ENCODE data around the gene ZNF75A. TPM values are rescaled to one million over a fixed set of nuclear protein-coding genes. Genes with fewer than 3 reads are reported as not detected.

The ZNF75A gene
- total RNA-seq, 4 donors from 2014 or later: 19.0 to 28.8 (median 27.3) TPM

GRCh38 chr16:3328104-3328503 lies 22.8 kb downstream of the ZNF75A start:
- ATAC-seq: no peak
- 45 to 73% methylated on average over 2 to 3 of the region's 3 CpGs for WGBS, 2 donors (ENCODE audit: low coverage in 1 of 2)
- TF ChIP-seq POLR2A (IDR thresholded peaks at IDR 0.05) (no peak), CTCF (IDR thresholded peaks at IDR 0.05) (no peak), POLR2AphosphoS5 (IDR thresholded peaks at IDR 0.05) (no peak), EP300 (IDR thresholded peaks at IDR 0.05) (no peak)
- H3K4me3 ChIP-seq: no peak overlapping the region
- H3K9me3 ChIP-seq: peaks cover 0 to 39% (median 0%) of the 10 kb centered on the region in 3 donors
- no peaks in the 10 kb centered on the region for H3K4me1 ChIP-seq
- no peak overlapping the region for H3K27ac ChIP-seq
- no peaks in the 10 kb centered on the region for H3K36me3 ChIP-seq
- no peaks in the 10 kb centered on the region for H3K27me3 ChIP-seq

DNA sequence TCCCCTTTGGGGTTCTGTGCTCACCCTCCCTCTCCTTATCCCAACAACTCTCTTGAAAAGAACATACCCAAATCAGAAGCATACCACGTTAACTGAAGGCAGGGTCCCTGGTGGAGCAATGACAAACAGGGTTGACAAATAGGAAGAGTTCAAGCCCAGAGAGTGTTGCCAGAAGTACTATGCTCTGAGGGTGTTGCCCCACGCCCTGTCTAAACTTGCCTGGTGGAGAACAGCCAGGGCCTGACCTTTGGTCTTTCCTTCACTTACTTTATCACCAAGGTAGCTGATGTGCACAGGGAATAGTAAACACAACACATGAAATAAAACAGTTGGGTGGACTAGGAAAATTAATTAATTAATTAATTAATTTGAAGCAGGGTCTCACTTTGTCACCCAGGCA lies 23.3 kb downstream of the ZNF75A start:
- Histone ChIP-seq H3K9me3 (peaks cover 0 to 34% (median 0%) of the 10 kb centered on the region in 3 donors), H3K27me3 (no peaks in the 10 kb centered on the region), H3K36me3 (no peaks in the 10 kb centered on the region), H3K4me1 (no peaks in the 10 kb centered on the region), H3K4me3 (no peak overlapping the region), H3K27ac (no peak overlapping the region)
- TF ChIP-seq POLR2A (IDR thresholded peaks at IDR 0.05): no peak
- TF ChIP-seq EP300 (IDR thresholded peaks at IDR 0.05): no peak
- no peak for TF ChIP-seq POLR2AphosphoS5 (IDR thresholded peaks at IDR 0.05)
- TF ChIP-seq CTCF (IDR thresholded peaks at IDR 0.05): no peak
- no peak for ATAC-seq
- WGBS, 2 donors (ENCODE audit: low coverage in 1 of 2): 33 to 61% methylated on average over 1 to 2 of the region's 2 CpGs

- TF ChIP-seq CTCF (IDR thresholded peaks at IDR 0.05) (no peak), POLR2A (IDR thresholded peaks at IDR 0.05) (no peak), EP300 (IDR thresholded peaks at IDR 0.05) (no peak), POLR2AphosphoS5 (IDR thresholded peaks at IDR 0.05) (no peak)
- Histone ChIP-seq H3K4me3 (no peak overlapping the region), H3K27ac (no peak overlapping the region), H3K9me3 (no peaks in the 10 kb centered on the region), H3K27me3 (no peaks in the 10 kb centered on the region), H3K36me3 (no peaks in the 10 kb centered on the region), H3K4me1 (no peaks in the 10 kb centered on the region)
- no peak for ATAC-seq
- 51 to 72% methylated on average over 2 of the region's 2 CpGs for WGBS, 2 donors (ENCODE audit: low coverage in 1 of 2)
These were observed 40.7 kb downstream of the ZNF75A start for GRCh38 chr16:3346041-3346440.

- no peak overlapping the region for H3K27ac ChIP-seq
- WGBS, 2 donors (ENCODE audit: low coverage in 1 of 2): 54 to 67% methylated on average over 7 to 9 of the region's 10 CpGs
- H3K9me3 ChIP-seq: no peaks in the 10 kb centered on the region
- no peaks in the 10 kb centered on the region for H3K4me1 ChIP-seq
- H3K4me3 ChIP-seq: no peak overlapping the region
- no peaks in the 10 kb centered on the region for H3K36me3 ChIP-seq
- TF ChIP-seq POLR2A (IDR thresholded peaks at IDR 0.05): no peak
- no peak for TF ChIP-seq POLR2AphosphoS5 (IDR thresholded peaks at IDR 0.05)
- no peak for TF ChIP-seq EP300 (IDR thresholded peaks at IDR 0.05)
- TF ChIP-seq CTCF (IDR thresholded peaks at IDR 0.05): no peak
- ATAC-seq: no peak
- H3K27me3 ChIP-seq: no peaks in the 10 kb centered on the region
These were observed 42.3 kb downstream of the ZNF75A start for GRCh38 chr16:3347586-3347985.

DNA sequence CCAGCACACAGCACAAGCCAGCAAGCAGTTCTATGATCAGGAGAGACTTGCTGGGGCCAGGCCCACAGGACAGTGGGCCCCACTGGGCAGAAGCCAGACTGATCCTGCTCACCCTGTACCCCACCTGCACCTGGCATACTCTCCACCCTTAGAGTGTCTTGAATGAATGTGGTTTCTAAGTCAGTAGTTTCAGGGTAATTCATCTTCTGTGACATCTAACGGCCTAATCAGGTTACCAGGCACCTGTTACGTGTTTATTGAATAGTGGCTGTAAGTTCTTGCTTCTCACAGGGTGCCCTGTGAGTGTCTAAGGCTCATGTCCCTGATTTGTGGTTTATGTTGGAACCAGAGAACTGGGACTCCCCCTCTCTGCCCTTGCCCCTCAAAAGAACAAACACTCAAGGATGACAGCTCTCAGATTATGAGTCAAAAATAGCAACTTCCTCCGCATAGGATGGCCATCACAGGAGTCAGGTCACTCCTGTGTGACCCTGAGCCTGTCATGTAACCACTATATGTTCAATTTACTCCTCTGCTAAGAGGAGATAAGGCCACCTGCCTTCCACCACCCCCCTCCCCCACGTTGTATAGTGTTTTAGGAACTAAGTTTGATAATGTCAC lies 43.4 kb downstream of the ZNF75A start:
- no peak for TF ChIP-seq POLR2AphosphoS5 (IDR thresholded peaks at IDR 0.05)
- TF ChIP-seq EP300 (IDR thresholded peaks at IDR 0.05): no peak
- no peak for TF ChIP-seq POLR2A (IDR thresholded peaks at IDR 0.05)
- no peak for TF ChIP-seq CTCF (IDR thresholded peaks at IDR 0.05)
- Histone ChIP-seq H3K4me1 (no peaks in the 10 kb centered on the region), H3K36me3 (no peaks in the 10 kb centered on the region), H3K27me3 (no peaks in the 10 kb centered on the region), H3K27ac (no peak overlapping the region), H3K9me3 (no peaks in the 10 kb centered on the region), H3K4me3 (no peak overlapping the region)
- WGBS, 2 donors (ENCODE audit: low coverage in 1 of 2): 39 to 66% methylated on average over 4 of the region's 4 CpGs
- ATAC-seq: no peak

All from gastroesophageal sphincter (tissue), 4 donors.